ENCODE results near the gene FBXO33.

- TF ChIP-seq GATA3 (IDR thresholded peaks at IDR 0.05; ENCODE audit: low read depth, low read length): no peak
- TF ChIP-seq GATA2 (IDR thresholded peaks at IDR 0.05; ENCODE audit: low read depth, low read length): no peak
Measured at GRCh38 chr14:39369029-39369428, 63.2 kb downstream of the FBXO33 start.

Measured in SH-SY5Y (cell line).